Measurements from ENCODE around the gene SLC5A10.

The SLC5A10 gene

GRCh38 chr17:19004421-19005136, 52.6 kb downstream of the SLC5A10 start, which contains the start of gene FAM83G:
Gene FAM83G, minus strand, starts transcription at chr17:19004764. Its CDS starts 723 bp downstream, at chr17:19004041.
- no peak for DNase-seq

GRCh38 chr17:19005137-19005773, 53.3 kb downstream of the SLC5A10 start:
- no peak for DNase-seq

- no peak for DNase-seq
Observed at GRCh38 chr17:19005789-19006430, 53.9 kb downstream of the SLC5A10 start.

GRCh38 chr17:19006698-19007097, 54.7 kb downstream of the SLC5A10 start:
- DNase-seq: no peak

- DNase-seq: no peak
Observed at GRCh38 chr17:19009970-19010369, 58.0 kb downstream of the SLC5A10 start.

- no peak for DNase-seq
Observed at GRCh38 chr17:19010729-19011505, 59.0 kb downstream of the SLC5A10 start.

- DNase-seq: no peak
Observed at GRCh38 chr17:19011581-19011980, 59.6 kb downstream of the SLC5A10 start.

- no peak for DNase-seq
Observed at GRCh38 chr17:19012171-19013080, 60.5 kb downstream of the SLC5A10 start.

- DNase-seq: no peak
Observed at GRCh38 chr17:19013226-19013625, 61.3 kb downstream of the SLC5A10 start.

- no peak for DNase-seq
Observed at GRCh38 chr17:19013806-19014627, 62.1 kb downstream of the SLC5A10 start.

GRCh38 chr17:19014628-19015215, 62.8 kb downstream of the SLC5A10 start:
- DNase-seq: no peak

- no peak for DNase-seq
Observed at GRCh38 chr17:19015428-19015827, 63.5 kb downstream of the SLC5A10 start.

- DNase-seq: no peak
Observed at GRCh38 chr17:19016297-19016696, 64.3 kb downstream of the SLC5A10 start.

GRCh38 chr17:19016881-19017280, 64.9 kb downstream of the SLC5A10 start:
- no peak for DNase-seq

GRCh38 chr17:19017401-19017800, 65.4 kb downstream of the SLC5A10 start:
- no peak for DNase-seq

GRCh38 chr17:19017804-19018599, 66.0 kb downstream of the SLC5A10 start:
- DNase-seq: no peak

- DNase-seq: no peak
Observed at GRCh38 chr17:19018600-19018950, 66.6 kb downstream of the SLC5A10 start.

GRCh38 chr17:19019041-19019941, 67.3 kb downstream of the SLC5A10 start:
- DNase-seq: no peak

GRCh38 chr17:19020016-19020415, 68.1 kb downstream of the SLC5A10 start:
- DNase-seq: no peak

Data from midbrain (tissue), 1 donor.